Endodermal cell (in vitro differentiated cells): ENCODE results near the gene TRABD2B. TPM values are rescaled to one million over a fixed set of nuclear protein-coding genes. Genes with fewer than 3 reads are reported as not detected.

ENCODE experiments used
- DNase-seq: peaks from one replicate; pipeline ENCODE4 v3.0.0-alpha.2; 2017
- H3K27ac ChIP-seq: 2 replicates; pipeline ENCODE4 v1.5.1; 2013; ENCODE audit warnings: mild to moderate bottlenecking, low read depth, low read length, moderate library complexity
- H3K27me3 ChIP-seq: 2 replicates; pipeline ENCODE4 v1.6.1; 2013; ENCODE audit warnings: mild to moderate bottlenecking, low read length, moderate library complexity; ENCODE audit not compliant: insufficient read depth, control insufficient read depth, poor library complexity, severe bottlenecking
- H3K36me3 ChIP-seq: 2 replicates; pipeline ENCODE4 v1.7.0; 2013; ENCODE audit warnings: mild to moderate bottlenecking, low read length, moderate library complexity; ENCODE audit not compliant: control insufficient read depth, insufficient read depth
- H3K4me1 ChIP-seq: one replicate; pipeline ENCODE4 v1.7.0; 2013; ENCODE audit warnings: low read length; ENCODE audit not compliant: control insufficient read depth, insufficient read depth
- H3K4me3 ChIP-seq: 2 replicates; pipeline ENCODE4 v1.5.1; 2013; ENCODE audit warnings: mild to moderate bottlenecking, low read length, moderate library complexity
- H3K9ac ChIP-seq: 2 replicates; pipeline ENCODE4 v1.6.1; 2013; ENCODE audit warnings: mild to moderate bottlenecking, low read length, moderate library complexity; ENCODE audit not compliant: poor library complexity, severe bottlenecking; ENCODE audit errors: extremely low read depth
- H3K9me3 ChIP-seq: 2 replicates; pipeline ENCODE4 v1.6.1; 2013; ENCODE audit warnings: mild to moderate bottlenecking, low read length, moderate library complexity; ENCODE audit not compliant: control insufficient read depth
- H3K27ac Mint-ChIP-seq: 2 replicates; pipeline ENCODE4 v1.8.0; 2020; ENCODE audit warnings: mixed read lengths
- H3K27me3 Mint-ChIP-seq: 2 replicates; pipeline ENCODE4 v1.8.0; 2021; ENCODE audit warnings: mild to moderate bottlenecking, mixed read lengths; ENCODE audit not compliant: insufficient read depth
- H3K36me3 Mint-ChIP-seq: 2 replicates; pipeline ENCODE4 v1.8.0; 2020; ENCODE audit warnings: low read depth, mixed read lengths
- H3K4me1 Mint-ChIP-seq: 2 replicates; pipeline ENCODE4 v1.8.0; 2020; ENCODE audit warnings: mixed read lengths
- H3K4me3 Mint-ChIP-seq: 2 replicates; pipeline ENCODE4 v1.8.0; 2020; ENCODE audit warnings: mild to moderate bottlenecking, moderate library complexity, mixed read lengths
- H3K9me3 Mint-ChIP-seq: 2 replicates; pipeline ENCODE4 v1.8.0; 2020; ENCODE audit warnings: mild to moderate bottlenecking, mixed read lengths
- WGBS, 2 experiments: methylation state at CpG; one replicate each; pipeline versions ENCODE4 v1.1.5 to v1.1.7; 2013; ENCODE audit warnings: missing lambda C conversion rate in 2 of 2, mixed read lengths in 1 of 2; ENCODE audit not compliant: insufficient coverage in 1 of 2, insufficient read length in 1 of 2; 5-methylcytosine and 5-hydroxymethylcytosine counted together
- total RNA-seq, 2 donors: library from RNA; stranded (reverse); fragmentation: NEBNext Ultra II Directional in 1 of 2; extraction: Animal tissue kit (Norgen Biotek cat#: 25700) in 1 of 2; gene quantifications; 2 replicates in 1 of 2; 3 replicates in 1 of 2; pipeline ENCODE4 v1.2.1, GENCODE V29; 2021
- TF ChIP-seq, protein P1 (sequence below): fragments of 200-600 bp; sonication (generic); conservative IDR thresholded peaks from 2 replicates; pipeline ENCODE4 v1.5.0; 2021; ENCODE audit warnings: antibody characterized with exemption, mild to moderate bottlenecking

Gene TRABD2B
- total RNA-seq, 2 donors from 2014 or later: 24.4 to 28.0 TPM

- no peak overlapping the region for H3K27ac Mint-ChIP-seq
- peaks cover 97% of the 10 kb centered on the region for H3K36me3 ChIP-seq
- no peaks in the 10 kb centered on the region for H3K27me3 ChIP-seq
- H3K4me1 Mint-ChIP-seq: peaks cover 57% of the 10 kb centered on the region
- H3K9me3 ChIP-seq: no peaks in the 10 kb centered on the region
- peaks cover 29% of the 10 kb centered on the region for H3K4me1 ChIP-seq
- TF ChIP-seq, protein P1, sequence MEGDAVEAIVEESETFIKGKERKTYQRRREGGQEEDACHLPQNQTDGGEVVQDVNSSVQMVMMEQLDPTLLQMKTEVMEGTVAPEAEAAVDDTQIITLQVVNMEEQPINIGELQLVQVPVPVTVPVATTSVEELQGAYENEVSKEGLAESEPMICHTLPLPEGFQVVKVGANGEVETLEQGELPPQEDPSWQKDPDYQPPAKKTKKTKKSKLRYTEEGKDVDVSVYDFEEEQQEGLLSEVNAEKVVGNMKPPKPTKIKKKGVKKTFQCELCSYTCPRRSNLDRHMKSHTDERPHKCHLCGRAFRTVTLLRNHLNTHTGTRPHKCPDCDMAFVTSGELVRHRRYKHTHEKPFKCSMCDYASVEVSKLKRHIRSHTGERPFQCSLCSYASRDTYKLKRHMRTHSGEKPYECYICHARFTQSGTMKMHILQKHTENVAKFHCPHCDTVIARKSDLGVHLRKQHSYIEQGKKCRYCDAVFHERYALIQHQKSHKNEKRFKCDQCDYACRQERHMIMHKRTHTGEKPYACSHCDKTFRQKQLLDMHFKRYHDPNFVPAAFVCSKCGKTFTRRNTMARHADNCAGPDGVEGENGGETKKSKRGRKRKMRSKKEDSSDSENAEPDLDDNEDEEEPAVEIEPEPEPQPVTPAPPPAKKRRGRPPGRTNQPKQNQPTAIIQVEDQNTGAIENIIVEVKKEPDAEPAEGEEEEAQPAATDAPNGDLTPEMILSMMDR: no peak
- H3K4me3 ChIP-seq: peak overlapping the region; percentile 25
- H3K9me3 Mint-ChIP-seq: no peaks in the 10 kb centered on the region
- H3K4me3 Mint-ChIP-seq: no peak overlapping the region
- H3K27me3 Mint-ChIP-seq: peaks cover 2% of the 10 kb centered on the region
- H3K36me3 Mint-ChIP-seq: peaks cover 73% of the 10 kb centered on the region
- H3K27ac ChIP-seq: no peak overlapping the region
- DNase-seq: peak; percentile 26
- 83 to 99% methylated on average over 1 to 4 of the region's 4 CpGs for WGBS, 2 experiments
- no peak overlapping the region for H3K9ac ChIP-seq
Observed at GRCh38 chr1:47990286-47990685, 6.9 kb downstream of the TRABD2B start.

DNA sequence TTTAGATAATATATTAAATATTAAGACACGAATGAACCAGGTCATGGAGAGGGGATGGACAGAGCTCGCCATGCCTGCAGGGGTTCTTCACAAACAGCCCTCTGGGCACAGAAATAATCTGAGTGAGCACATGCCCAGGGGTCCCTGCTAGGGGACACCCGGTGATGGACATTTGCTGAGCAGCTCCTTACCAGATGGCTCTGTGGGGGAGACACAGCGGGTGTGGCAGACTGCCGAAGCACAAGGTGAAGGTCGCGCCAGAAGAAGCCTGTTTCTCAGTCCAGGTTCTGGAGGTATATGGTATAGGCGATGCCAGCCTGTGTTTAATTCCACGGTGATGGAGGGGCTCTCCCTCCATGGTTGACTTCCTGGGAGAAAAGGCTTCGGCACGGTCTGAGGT, 9.6 kb downstream of the TRABD2B start:
- no peaks in the 10 kb centered on the region for H3K9me3 ChIP-seq
- peaks cover 88% of the 10 kb centered on the region for H3K36me3 ChIP-seq
- 84 to 96% methylated on average over 3 to 11 of the region's 11 CpGs for WGBS, 2 experiments
- H3K27me3 Mint-ChIP-seq: peaks cover 2% of the 10 kb centered on the region
- H3K4me1 Mint-ChIP-seq: peaks cover 48% of the 10 kb centered on the region
- H3K27ac ChIP-seq: no peak overlapping the region
- H3K27me3 ChIP-seq: no peaks in the 10 kb centered on the region
- H3K4me3 ChIP-seq: no peak overlapping the region
- DNase-seq: no peak
- no peak overlapping the region for H3K27ac Mint-ChIP-seq
- peaks cover 17% of the 10 kb centered on the region for H3K4me1 ChIP-seq
- TF ChIP-seq, protein P1: no peak
- no peak overlapping the region for H3K9ac ChIP-seq
- H3K9me3 Mint-ChIP-seq: no peaks in the 10 kb centered on the region
- no peak overlapping the region for H3K4me3 Mint-ChIP-seq
- H3K36me3 Mint-ChIP-seq: peaks cover 57% of the 10 kb centered on the region

DNA sequence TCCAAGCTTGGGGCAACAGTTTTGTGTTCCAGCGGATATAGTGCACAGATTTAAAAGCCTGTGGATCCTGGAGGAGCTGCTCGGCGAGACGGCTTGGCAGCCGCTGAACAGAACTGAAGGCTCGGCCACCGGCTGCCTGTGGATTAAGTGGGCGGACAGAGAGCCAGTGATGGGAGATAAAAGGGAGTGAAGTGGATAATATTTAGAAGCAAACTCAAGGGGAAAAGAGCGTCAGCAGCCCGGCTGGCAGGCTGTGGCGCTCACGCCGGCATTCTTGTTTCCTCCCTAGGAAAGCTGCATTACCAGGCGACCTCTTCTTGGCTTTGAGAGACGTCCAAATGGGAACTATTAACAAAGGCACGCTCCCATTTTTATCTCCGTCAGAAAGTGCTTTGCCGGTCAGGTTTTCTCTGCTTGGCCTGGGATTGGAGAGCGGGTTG, 10.4 kb downstream of the TRABD2B start:
- no peak overlapping the region for H3K9ac ChIP-seq
- no peak for DNase-seq
- Mint-ChIP-seq H3K4me1 (peaks cover 40% of the 10 kb centered on the region), H3K9me3 (no peaks in the 10 kb centered on the region), H3K36me3 (peaks cover 51% of the 10 kb centered on the region), H3K4me3 (no peak overlapping the region), H3K27me3 (peaks cover 2% of the 10 kb centered on the region), H3K27ac (no peak overlapping the region)
- H3K9me3 ChIP-seq: no peaks in the 10 kb centered on the region
- peaks cover 88% of the 10 kb centered on the region for H3K36me3 ChIP-seq
- peak overlapping the region; percentile 11 for H3K27ac ChIP-seq
- H3K27me3 ChIP-seq: no peaks in the 10 kb centered on the region
- peaks cover 12% of the 10 kb centered on the region for H3K4me1 ChIP-seq
- 71 to 81% methylated on average over 16 to 19 of the region's 19 CpGs for WGBS, 2 experiments
- H3K4me3 ChIP-seq: no peak overlapping the region
- TF ChIP-seq, protein P1: no peak
